ENCODE data around the gene MANSC4. TPM values are rescaled to one million over a fixed set of nuclear protein-coding genes. Genes with fewer than 3 reads are reported as not detected.

Gene MANSC4
- total and polyA plus RNA-seq, 9 of the 15 experiments (the other 6 are each of a cell fraction or from before 2014, with no cell fraction given) = not detected

DNA sequence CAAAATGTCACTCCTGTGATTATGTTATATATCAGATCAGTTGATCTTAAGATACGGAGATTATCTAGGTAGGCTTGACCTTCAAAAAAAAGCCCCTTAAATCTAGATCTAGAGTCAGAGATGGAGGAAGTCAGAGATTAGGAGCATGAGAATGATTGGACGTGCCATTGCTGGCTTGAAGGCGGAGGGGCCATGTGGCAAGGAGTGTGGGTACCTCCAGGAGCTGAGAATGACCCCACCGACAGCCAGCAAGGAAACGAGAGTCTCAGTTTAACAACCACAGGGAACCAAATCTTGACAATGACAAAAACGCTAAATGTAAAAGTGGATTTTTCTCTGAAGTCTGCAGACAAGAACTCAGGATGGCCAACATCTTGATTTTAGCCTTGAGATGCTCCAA, 32.5 kb upstream of the MANSC4 start (continued):
- TF ChIP-seq, protein P1, sequence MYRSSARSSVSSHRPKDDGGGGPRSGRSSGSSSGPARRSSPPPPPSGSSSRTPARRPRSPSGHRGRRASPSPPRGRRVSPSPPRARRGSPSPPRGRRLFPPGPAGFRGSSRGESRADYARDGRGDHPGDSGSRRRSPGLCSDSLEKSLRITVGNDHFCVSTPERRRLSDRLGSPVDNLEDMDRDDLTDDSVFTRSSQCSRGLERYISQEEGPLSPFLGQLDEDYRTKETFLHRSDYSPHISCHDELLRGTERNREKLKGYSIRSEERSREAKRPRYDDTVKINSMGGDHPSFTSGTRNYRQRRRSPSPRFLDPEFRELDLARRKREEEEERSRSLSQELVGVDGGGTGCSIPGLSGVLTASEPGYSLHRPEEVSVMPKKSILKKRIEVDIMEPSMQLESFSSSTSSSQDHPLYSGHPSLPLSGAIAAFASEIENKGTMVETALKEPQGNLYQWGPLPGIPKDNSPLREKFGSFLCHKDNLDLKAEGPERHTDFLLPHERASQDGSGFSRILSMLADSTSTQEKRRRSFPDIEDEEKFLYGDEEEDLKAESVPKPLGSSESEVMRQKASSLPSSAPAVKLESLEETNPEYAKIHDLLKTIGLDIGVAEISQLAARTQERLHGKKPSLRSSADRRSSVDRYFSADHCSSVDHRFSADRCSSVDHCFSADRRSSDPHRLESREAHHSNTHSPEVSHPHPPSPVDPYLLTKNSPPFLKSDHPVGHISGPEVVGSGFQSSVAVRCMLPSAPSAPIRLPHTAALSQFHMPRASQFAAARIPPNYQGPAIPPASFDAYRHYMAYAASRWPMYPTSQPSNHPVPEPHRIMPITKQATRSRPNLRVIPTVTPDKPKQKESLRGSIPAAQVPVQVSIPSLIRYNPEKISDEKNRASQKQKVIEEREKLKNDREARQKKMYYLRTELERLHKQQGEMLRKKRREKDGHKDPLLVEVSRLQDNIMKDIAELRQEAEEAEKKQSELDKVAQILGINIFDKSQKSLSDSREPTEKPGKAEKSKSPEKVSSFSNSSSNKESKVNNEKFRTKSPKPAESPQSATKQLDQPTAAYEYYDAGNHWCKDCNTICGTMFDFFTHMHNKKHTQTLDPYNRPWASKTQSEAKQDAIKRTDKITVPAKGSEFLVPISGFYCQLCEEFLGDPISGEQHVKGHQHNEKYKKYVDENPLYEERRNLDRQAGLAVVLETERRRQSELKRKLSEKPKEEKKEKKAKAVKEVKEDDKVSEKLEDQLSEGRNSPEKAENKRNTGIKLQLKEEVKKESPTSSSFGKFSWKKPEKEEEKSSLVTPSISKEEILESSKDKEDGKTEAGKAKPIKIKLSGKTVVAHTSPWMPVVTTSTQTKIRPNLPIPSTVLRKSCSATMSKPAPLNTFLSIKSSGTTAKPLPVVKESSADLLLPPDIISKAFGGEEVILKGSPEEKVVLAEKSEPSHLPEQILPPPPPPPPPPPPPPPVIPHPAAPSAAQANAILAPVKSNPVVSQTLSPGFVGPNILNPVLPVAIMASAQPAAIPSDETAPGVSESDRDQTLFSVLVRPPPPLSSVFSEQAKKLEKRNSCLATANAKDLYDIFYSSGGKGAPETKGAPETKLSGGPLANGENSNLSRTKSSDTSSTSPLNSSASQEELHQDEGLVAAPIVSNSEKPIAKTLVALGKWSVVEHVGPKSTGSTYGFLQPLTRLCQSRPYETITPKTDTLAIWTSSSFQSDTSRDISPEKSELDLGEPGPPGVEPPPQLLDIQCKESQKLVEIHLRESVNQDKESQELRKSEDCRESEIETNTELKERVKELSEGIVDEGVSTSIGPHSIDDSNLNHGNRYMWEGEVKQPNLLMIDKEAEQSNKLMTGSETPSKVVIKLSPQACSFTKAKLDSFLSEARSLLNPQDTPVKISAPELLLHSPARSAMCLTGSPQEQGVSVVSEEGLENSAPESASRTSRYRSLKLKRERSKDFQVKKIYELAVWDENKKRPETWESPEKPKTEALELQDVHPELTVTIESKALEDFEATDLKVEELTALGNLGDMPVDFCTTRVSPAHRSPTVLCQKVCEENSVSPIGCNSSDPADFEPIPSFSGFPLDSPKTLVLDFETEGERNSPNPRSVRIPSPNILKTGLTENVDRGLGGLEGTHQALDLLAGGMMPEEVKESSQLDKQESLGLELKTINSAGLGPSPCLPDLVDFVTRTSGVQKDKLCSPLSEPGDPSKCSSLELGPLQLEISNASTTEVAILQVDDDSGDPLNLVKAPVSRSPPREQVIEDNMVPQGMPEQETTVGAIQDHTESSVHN (IDR thresholded peaks at IDR 0.05; ENCODE audit: borderline replicate concordance in 1 of 2, low read depth in 1 of 2) = no peak
- TF ChIP-seq SRSF1 (IDR thresholded peaks at IDR 0.05; ENCODE audit: low read depth, low read length) = no peak
- TF ChIP-seq BCOR (IDR thresholded peaks at IDR 0.05) = no peak
- TF ChIP-seq ASH1L (IDR thresholded peaks at IDR 0.05; ENCODE audit: borderline replicate concordance, low read depth, partially characterized antibody) = no peak

Data from K562 (cell line).